ENCODE data around the gene PSMD9.

Gene PSMD9

DNA sequence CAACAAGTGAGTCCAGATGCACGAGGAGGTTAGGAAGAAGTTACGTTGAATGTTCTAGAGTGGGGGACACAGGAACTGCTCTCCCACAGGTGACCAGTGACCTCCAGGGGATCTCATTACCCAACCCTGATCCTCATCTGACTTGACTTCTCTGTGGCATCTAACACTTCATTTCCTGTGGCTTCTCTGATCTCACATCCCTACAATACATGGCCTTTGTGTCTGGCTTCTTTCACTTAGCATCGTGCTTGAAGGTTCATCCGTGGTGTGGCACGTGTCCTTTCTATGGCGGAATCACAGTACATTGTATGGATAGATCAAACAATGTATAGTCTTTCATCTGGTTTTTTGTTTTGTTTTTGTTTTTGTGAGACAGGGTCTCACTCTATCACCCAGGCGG is 49.1 kb downstream of the PSMD9 start:
- H3K27ac ChIP-seq = no peak overlapping the region
- no peaks in the 10 kb centered on the region for H3K36me3 ChIP-seq (ENCODE audit: control insufficient read depth, insufficient read depth, low read length)

DNA sequence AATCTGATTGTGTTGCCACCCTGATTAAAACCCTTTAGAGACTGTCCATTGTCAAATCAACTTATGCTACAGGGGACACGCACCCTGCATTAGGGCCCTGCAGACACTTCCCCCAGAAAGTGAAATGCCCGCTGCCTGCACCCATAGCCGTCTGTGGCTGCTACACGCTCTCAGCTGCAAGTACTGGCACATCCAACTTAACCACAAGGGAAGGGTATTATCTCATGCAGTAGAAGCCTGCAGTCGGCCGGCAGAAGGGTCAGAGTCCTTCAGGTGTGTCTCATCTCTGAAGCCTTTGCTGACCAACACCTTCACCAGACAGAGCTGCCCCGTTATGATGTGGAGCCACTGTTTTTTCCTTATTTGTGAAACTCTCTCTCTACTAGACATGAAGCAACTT is 50.6 kb downstream of the PSMD9 start:
- no peaks in the 10 kb centered on the region for H3K4me1 ChIP-seq
- TF ChIP-seq, protein P1, sequence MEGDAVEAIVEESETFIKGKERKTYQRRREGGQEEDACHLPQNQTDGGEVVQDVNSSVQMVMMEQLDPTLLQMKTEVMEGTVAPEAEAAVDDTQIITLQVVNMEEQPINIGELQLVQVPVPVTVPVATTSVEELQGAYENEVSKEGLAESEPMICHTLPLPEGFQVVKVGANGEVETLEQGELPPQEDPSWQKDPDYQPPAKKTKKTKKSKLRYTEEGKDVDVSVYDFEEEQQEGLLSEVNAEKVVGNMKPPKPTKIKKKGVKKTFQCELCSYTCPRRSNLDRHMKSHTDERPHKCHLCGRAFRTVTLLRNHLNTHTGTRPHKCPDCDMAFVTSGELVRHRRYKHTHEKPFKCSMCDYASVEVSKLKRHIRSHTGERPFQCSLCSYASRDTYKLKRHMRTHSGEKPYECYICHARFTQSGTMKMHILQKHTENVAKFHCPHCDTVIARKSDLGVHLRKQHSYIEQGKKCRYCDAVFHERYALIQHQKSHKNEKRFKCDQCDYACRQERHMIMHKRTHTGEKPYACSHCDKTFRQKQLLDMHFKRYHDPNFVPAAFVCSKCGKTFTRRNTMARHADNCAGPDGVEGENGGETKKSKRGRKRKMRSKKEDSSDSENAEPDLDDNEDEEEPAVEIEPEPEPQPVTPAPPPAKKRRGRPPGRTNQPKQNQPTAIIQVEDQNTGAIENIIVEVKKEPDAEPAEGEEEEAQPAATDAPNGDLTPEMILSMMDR (IDR thresholded peaks at IDR 0.05) = no peak
- no peaks in the 10 kb centered on the region for H3K79me2 ChIP-seq
- H3K27ac ChIP-seq = no peak overlapping the region
- H3K9ac ChIP-seq = no peak overlapping the region
- no peak overlapping the region for H2AFZ ChIP-seq
- no peaks in the 10 kb centered on the region for H3K36me3 ChIP-seq (ENCODE audit: control insufficient read depth, insufficient read depth, low read length)
- H3K4me3 ChIP-seq (ENCODE audit: low read depth, low read length) = no peak overlapping the region
- no peaks in the 10 kb centered on the region for H3K9me3 ChIP-seq (ENCODE audit: control insufficient read depth, low read length)
- no peak overlapping the region for H3K4me2 ChIP-seq (ENCODE audit: low read length)
- H3K27me3 ChIP-seq (ENCODE audit: control insufficient read depth, insufficient read depth, low read length) = no peaks in the 10 kb centered on the region

More for the DNA sequence above, 49.1 kb downstream of the PSMD9 start:
- H2AFZ ChIP-seq = no peak overlapping the region
- TF ChIP-seq, protein P1 (IDR thresholded peaks at IDR 0.05) = no peak
- H3K79me2 ChIP-seq = no peaks in the 10 kb centered on the region
- no peak overlapping the region for H3K4me3 ChIP-seq (ENCODE audit: low read depth, low read length)
- H3K9me3 ChIP-seq (ENCODE audit: control insufficient read depth, low read length) = no peaks in the 10 kb centered on the region
- H3K4me1 ChIP-seq = no peaks in the 10 kb centered on the region
- H3K27me3 ChIP-seq (ENCODE audit: control insufficient read depth, insufficient read depth, low read length) = no peaks in the 10 kb centered on the region
- H3K4me2 ChIP-seq (ENCODE audit: low read length) = no peak overlapping the region
- H3K9ac ChIP-seq = no peak overlapping the region

DNA sequence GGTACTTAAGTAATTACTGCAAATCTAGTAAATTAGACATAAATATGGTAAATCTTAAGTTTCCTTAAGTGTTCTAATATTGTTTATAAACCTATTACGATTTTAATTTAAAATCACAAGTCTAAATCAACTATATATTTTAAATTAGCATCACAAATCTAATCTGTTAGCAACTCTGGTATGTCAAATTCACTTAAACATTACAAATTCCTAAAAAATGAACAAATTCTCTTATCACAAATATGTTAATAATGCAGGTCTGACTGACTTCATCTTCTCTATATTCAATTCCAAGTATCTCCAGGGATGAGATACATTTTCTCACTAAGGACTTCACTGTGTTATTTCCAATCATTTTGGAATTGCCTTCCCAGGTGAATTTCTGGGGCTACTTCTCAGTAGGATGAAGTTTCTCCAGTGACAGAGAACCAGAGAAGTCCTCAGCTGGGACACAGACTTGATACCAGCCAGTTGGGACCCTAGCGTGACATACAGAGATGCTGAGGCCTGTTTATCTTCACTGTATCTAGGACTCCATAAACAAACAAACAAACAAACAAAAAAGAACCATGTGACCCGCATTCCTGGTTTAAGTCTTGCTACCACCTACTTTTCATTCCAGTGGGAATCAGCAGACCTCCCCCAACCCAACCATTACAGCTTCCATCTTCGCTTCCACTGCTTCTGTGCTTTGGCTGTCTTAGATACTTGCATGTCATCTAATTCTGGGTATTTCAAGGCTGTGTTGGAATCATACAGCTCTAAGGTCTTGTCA is 51.6 kb downstream of the PSMD9 start:
- TF ChIP-seq, protein P1 (IDR thresholded peaks at IDR 0.05) = no peak
- Histone ChIP-seq H3K9ac (no peak overlapping the region), H3K4me1 (no peaks in the 10 kb centered on the region), H3K9me3 (ENCODE audit: control insufficient read depth, low read length) (no peaks in the 10 kb centered on the region), H3K27me3 (ENCODE audit: control insufficient read depth, insufficient read depth, low read length) (no peaks in the 10 kb centered on the region), H3K79me2 (no peaks in the 10 kb centered on the region), H3K36me3 (ENCODE audit: control insufficient read depth, insufficient read depth, low read length) (no peaks in the 10 kb centered on the region), H3K4me2 (ENCODE audit: low read length) (no peak overlapping the region), H2AFZ (no peak overlapping the region), H3K4me3 (ENCODE audit: low read depth, low read length) (no peak overlapping the region), H3K27ac (no peak overlapping the region)

DNA sequence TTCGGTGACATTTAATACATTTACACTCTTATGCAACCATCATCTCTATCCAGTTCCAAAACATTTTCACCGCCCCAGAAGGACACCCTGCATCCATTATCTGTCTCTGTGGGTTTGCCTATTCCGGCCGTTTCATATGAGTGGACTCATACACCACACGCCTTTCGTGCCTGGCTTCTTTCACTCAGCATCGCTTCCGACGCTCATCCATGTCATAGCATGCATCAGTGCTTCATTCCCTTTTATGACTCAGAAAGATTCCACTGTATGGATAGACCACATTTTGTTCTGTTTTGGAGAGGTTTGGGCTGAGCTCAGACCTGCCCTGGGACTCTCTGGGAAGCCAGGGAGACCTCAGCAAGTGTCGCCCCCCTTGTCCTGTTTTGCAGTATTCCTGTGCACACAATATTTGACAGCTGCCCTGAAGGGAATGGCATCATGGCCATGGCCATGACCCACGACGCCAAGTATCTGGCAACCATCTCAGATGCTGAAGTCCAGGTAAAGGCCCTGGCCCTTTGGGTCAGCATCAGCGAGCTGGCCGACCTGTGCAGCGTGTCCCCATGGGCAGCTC is 53.6 kb downstream of the PSMD9 start:
- TF ChIP-seq, protein P1 (IDR thresholded peaks at IDR 0.05) = no peak
- Histone ChIP-seq H3K79me2 (no peaks in the 10 kb centered on the region), H3K9ac (no peak overlapping the region), H3K4me1 (no peaks in the 10 kb centered on the region), H3K36me3 (ENCODE audit: control insufficient read depth, insufficient read depth, low read length) (no peaks in the 10 kb centered on the region), H3K4me2 (ENCODE audit: low read length) (no peak overlapping the region), H3K27me3 (ENCODE audit: control insufficient read depth, insufficient read depth, low read length) (no peaks in the 10 kb centered on the region), H3K27ac (no peak overlapping the region), H2AFZ (no peak overlapping the region), H3K9me3 (ENCODE audit: control insufficient read depth, low read length) (no peaks in the 10 kb centered on the region), H3K4me3 (ENCODE audit: low read depth, low read length) (no peak overlapping the region)

DNA sequence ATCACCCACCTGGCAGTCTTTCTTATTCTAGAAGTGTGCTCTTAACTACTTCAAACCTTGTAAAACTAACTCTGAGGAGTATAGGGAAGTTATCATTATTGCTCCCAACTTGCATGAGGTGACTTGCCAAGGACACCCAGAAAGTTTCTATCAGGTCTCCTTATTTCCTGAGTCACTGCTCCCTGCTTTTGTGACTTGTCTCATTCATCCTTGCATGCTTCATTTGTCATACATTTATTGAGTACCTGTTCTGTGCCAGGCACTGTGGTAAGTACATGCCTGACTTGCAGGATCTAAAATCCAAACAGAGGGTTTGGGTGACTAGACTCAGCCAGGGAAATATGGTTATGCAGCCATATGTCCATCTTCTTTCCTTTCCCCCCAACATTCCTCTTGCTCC is 55.3 kb downstream of the PSMD9 start:
- Histone ChIP-seq H3K4me2 (ENCODE audit: low read length) (no peak overlapping the region), H3K27ac (no peak overlapping the region), H3K36me3 (ENCODE audit: control insufficient read depth, insufficient read depth, low read length) (no peaks in the 10 kb centered on the region), H3K79me2 (no peaks in the 10 kb centered on the region), H3K9ac (no peak overlapping the region), H3K9me3 (ENCODE audit: control insufficient read depth, low read length) (no peaks in the 10 kb centered on the region), H2AFZ (no peak overlapping the region), H3K4me3 (ENCODE audit: low read depth, low read length) (no peak overlapping the region), H3K27me3 (ENCODE audit: control insufficient read depth, insufficient read depth, low read length) (no peaks in the 10 kb centered on the region), H3K4me1 (no peaks in the 10 kb centered on the region)
- TF ChIP-seq, protein P1 (IDR thresholded peaks at IDR 0.05) = no peak

Measured in parathyroid adenoma (tissue), 2 donors.